KMS-11 (cell line): ENCODE results near the gene AHCY.
"Not testable (repeated sequence)": the region's sequence is repeated elsewhere in the genome, so short reads cannot be mapped to it uniquely, and the experiment has no call there.

ENCODE experiments used
- H2AFZ ChIP-seq: fragments of 200-600 bp; sonication (generic); 2 replicates; pipeline ENCODE4 v1.6.1; 2016; ENCODE audit warnings: antibody characterized with exemption, mixed run types, low read depth
- H3K27ac ChIP-seq: fragments of 200-600 bp; sonication (generic); 2 replicates; pipeline ENCODE4 v1.6.1; 2016; ENCODE audit warnings: mild to moderate bottlenecking, mixed run types
- H3K27me3 ChIP-seq: fragments of 200-600 bp; sonication (generic); 2 replicates; pipeline ENCODE4 v1.6.1; 2017; ENCODE audit warnings: mild to moderate bottlenecking, low read depth, mixed run types, moderate library complexity; ENCODE audit not compliant: insufficient read depth
- H3K36me3 ChIP-seq: fragments of 200-600 bp; sonication (generic); 2 replicates; pipeline ENCODE4 v1.6.1; 2017; ENCODE audit warnings: mild to moderate bottlenecking, mixed run types; ENCODE audit not compliant: insufficient read depth
- H3K4me1 ChIP-seq: fragments of 200-600 bp; sonication (generic); 2 replicates; pipeline ENCODE4 v1.6.1; 2016; ENCODE audit warnings: mild to moderate bottlenecking, low read depth, mixed run types; ENCODE audit not compliant: poor library complexity, severe bottlenecking
- H3K4me2 ChIP-seq: fragments of 200-600 bp; sonication (generic); 2 replicates; pipeline ENCODE4 v1.7.0; 2016; ENCODE audit warnings: mild to moderate bottlenecking, mixed run types
- H3K4me3 ChIP-seq: fragments of 200-600 bp; sonication (generic); IDR thresholded peaks from 2 replicates; pipeline ENCODE4 v1.6.1; 2017; ENCODE audit warnings: low read depth, low read length, mixed read lengths; ENCODE audit not compliant: insufficient read depth
- H3K79me2 ChIP-seq: fragments of 200-600 bp; sonication (generic); 2 replicates; pipeline ENCODE4 v1.6.1; 2016; ENCODE audit warnings: low read depth, mixed run types; ENCODE audit not compliant: insufficient read depth
- H3K9ac ChIP-seq: fragments of 200-600 bp; sonication (generic); 2 replicates; pipeline ENCODE4 v1.6.1; 2016; ENCODE audit warnings: mild to moderate bottlenecking, mixed run types
- H4K20me1 ChIP-seq: fragments of 200-600 bp; sonication (generic); 2 replicates; pipeline ENCODE4 v1.6.1; 2016; ENCODE audit warnings: mild to moderate bottlenecking, mixed run types; ENCODE audit not compliant: insufficient read depth
- TF ChIP-seq, protein P1 (sequence below): fragments of 200-600 bp; sonication (generic); conservative IDR thresholded peaks from 2 replicates; pipeline ENCODE4 v1.6.1; 2017; ENCODE audit warnings: low read depth, mild to moderate bottlenecking, antibody characterized with exemption, low read length, moderate library complexity, mixed read lengths

The AHCY gene

GRCh38 chr20:34268851-34269636 lies 34.1 kb downstream of the AHCY start:
- no peaks in the 10 kb centered on the region for H3K27me3 ChIP-seq
- TF ChIP-seq, protein P1, sequence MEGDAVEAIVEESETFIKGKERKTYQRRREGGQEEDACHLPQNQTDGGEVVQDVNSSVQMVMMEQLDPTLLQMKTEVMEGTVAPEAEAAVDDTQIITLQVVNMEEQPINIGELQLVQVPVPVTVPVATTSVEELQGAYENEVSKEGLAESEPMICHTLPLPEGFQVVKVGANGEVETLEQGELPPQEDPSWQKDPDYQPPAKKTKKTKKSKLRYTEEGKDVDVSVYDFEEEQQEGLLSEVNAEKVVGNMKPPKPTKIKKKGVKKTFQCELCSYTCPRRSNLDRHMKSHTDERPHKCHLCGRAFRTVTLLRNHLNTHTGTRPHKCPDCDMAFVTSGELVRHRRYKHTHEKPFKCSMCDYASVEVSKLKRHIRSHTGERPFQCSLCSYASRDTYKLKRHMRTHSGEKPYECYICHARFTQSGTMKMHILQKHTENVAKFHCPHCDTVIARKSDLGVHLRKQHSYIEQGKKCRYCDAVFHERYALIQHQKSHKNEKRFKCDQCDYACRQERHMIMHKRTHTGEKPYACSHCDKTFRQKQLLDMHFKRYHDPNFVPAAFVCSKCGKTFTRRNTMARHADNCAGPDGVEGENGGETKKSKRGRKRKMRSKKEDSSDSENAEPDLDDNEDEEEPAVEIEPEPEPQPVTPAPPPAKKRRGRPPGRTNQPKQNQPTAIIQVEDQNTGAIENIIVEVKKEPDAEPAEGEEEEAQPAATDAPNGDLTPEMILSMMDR, result no peak
- peaks cover 13% of the 10 kb centered on the region for H3K4me1 ChIP-seq
- no peak overlapping the region for H3K4me3 ChIP-seq
- no peaks in the 10 kb centered on the region for H3K79me2 ChIP-seq
- no peak overlapping the region for H3K27ac ChIP-seq
- H3K4me2 ChIP-seq, result no peak overlapping the region
- H4K20me1 ChIP-seq, result no peaks in the 10 kb centered on the region
- no peak overlapping the region for H3K9ac ChIP-seq
- H3K36me3 ChIP-seq, result no peaks in the 10 kb centered on the region
- H2AFZ ChIP-seq, result no peak overlapping the region

DNA sequence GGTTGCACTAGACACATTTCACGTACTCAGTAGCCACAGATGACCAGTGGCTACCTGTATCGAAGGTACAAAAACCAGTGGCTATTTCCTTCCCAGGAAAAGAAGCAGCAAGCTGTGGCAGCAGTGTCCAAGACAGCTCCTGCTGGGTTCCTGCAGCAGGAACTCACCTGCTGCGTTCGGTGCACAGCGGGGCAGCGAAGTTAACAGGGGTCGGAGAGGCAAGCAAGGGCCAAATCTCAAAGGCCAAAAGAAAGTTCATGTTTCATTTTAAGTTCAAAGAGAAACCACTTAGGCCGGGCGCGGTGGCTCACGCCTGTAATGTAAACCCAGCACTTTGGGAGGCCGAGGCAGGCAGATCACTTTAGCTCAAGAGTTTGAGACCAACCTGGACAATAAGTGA lies 35.0 kb downstream of the AHCY start:
- Histone ChIP-seq H3K4me1 (peaks cover 13% of the 10 kb centered on the region), H3K9ac (no peak overlapping the region), H3K79me2 (no peaks in the 10 kb centered on the region), H4K20me1 (no peaks in the 10 kb centered on the region), H3K36me3 (no peaks in the 10 kb centered on the region), H3K27ac (no peak overlapping the region), H3K27me3 (no peaks in the 10 kb centered on the region), H2AFZ (no peak overlapping the region), H3K4me2 (no peak overlapping the region), H3K4me3 (no peak overlapping the region)
- TF ChIP-seq, protein P1, result no peak

GRCh38 chr20:34264141-34264540 lies 39.0 kb downstream of the AHCY start:
- Histone ChIP-seq H3K4me2 (no peak overlapping the region), H4K20me1 (no peaks in the 10 kb centered on the region), H3K4me1 (no peaks in the 10 kb centered on the region), H3K27ac (no peak overlapping the region), H3K36me3 (no peaks in the 10 kb centered on the region), H3K9ac (no peak overlapping the region), H3K79me2 (no peaks in the 10 kb centered on the region), H3K27me3 (no peaks in the 10 kb centered on the region), H3K4me3 (no peak overlapping the region), H2AFZ (no peak overlapping the region)
- TF ChIP-seq, protein P1, result no peak

GRCh38 chr20:34263468-34263867 lies 39.7 kb downstream of the AHCY start:
- not testable (repeated sequence) for H3K36me3 ChIP-seq, H4K20me1 ChIP-seq, H3K9ac ChIP-seq, H3K4me3 ChIP-seq, H3K4me1 ChIP-seq, H3K79me2 ChIP-seq, H2AFZ ChIP-seq, H3K4me2 ChIP-seq, H3K27ac ChIP-seq, H3K27me3 ChIP-seq

DNA sequence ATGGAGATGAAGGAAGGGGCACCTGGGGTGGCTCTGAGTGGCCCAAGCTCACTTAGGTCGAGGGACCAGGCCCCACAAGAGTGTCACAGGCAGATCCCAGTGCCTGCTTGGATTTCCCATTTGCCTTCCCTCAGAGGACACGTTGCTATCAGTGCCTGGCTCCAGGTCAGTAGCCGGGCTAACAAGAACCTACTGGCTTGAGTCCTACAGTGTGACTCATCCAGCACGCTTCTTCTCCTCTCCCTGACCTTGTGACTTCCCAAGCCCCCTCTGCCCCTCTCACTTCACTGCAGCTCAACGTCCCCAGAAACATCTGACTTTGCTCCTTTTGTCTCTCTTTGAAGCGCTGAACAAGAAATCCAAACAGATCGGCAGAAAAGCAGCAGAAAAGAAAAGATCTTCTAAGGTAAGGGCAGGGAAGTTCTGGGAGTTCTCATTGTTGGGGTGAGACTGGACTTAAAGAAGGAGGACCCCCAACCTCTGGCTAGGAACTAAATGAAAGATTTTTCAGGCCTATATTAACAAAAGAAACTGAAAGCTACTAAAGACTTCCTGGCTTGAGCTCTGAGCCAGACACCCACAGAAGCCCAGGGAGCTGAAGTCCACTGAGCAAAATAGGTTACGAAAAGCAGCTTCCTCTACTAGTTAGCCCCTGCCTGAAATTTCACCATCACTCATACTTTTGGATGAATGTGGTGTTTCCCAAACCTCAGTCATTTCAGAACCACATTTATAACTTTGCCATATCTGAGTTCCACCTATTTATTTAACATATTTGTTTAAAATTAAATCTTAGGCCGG lies 40.5 kb downstream of the AHCY start:
- H3K4me1 ChIP-seq, result no peaks in the 10 kb centered on the region
- H3K79me2 ChIP-seq, result no peaks in the 10 kb centered on the region
- no peaks in the 10 kb centered on the region for H3K27me3 ChIP-seq
- no peaks in the 10 kb centered on the region for H4K20me1 ChIP-seq
- H3K4me2 ChIP-seq, result no peak overlapping the region
- no peak overlapping the region for H3K9ac ChIP-seq
- TF ChIP-seq, protein P1, result no peak
- H2AFZ ChIP-seq, result no peak overlapping the region
- H3K27ac ChIP-seq, result no peak overlapping the region
- no peak overlapping the region for H3K4me3 ChIP-seq
- no peaks in the 10 kb centered on the region for H3K36me3 ChIP-seq
